HG02840 (cell line): ENCODE results near the gene PAK1.

Source experiments
- ATAC-seq: cut with Tn5 transposase; IDR thresholded peaks from one replicate; pipeline ENCODE4 v1.9.1; 2021; ENCODE audit warnings: mild to moderate bottlenecking, moderate library complexity, moderate number of reproducible peaks; ENCODE audit not compliant: unreplicated experiment, low FRiP score

Gene PAK1

DNA sequence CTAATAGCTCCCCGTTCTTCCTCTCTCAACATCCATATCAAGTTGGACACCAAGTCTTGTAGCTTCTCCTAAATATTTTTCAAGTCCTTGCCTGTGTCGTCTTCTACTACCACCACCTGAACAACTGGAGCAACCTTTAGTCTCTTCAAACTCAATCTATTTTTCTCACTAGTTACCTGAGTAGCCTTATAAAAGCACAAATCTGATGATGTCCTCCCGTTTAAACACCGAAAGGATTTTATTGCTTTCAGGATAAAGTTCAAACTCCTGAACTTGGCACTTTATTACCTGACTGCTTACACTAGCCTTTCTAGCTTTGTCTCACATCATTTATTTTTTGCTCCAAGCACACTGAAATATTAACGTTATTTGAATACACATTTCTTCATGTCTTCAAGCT is 1.3 kb upstream of the PAK1 start:
- ATAC-seq, result no peak

DNA sequence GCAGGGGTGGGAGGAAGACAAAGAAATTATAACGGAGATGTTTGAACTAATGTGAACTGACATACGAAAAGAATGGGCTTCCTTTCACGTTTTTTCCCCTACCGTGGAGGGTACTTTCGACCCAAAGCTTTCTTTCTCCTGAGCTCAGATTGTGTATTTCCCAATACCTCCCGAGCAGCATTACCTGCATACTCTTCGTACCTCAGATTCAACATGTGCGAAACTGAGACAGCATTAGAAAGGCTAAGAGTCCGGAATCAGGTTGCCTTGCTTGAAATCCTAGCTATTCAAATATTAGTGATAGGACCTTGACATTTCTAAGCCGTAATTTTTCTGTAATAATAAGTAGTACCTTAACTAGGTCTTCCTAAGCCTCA is 778 bp upstream of the PAK1 start:
- ATAC-seq, result no peak

DNA sequence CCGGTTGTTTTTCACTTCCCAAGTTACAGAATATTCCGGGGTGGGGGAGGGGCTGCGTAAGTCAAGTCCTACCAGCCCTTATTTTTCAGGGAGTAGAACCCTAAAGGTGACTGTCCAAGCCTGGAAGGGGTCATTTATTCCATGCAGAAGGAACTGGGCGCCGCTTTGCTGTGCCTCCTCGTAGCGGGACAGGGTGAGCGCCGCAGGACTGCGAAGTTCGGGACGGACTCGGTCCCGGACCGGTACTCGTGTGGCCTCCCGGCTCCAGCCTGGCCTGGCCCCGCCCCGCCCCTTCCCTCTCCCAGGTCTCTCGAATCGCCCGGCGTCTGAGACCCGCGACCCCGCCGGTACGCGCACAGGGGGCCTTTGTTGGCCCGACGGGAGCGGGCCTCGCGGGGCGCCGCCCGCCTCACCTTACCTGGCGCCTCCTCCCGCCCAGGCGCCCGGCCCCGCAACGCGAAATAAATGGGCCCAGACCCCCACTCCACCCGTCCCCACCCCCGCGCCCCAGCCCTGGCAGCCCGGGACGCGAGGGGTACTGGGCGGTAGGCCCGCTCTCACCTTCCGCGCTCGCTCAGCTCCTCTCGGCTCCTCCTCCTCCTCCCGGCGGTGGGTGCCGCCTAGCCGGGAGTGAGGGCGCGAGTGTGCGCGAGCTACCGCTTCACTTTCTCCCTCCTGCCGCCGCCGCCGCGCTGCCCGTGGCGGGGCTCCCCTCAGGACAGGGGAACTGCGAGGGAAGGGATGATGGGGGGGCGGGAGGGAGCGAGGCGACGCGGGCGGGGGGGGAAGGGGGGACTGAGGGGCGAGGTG is 698 bp downstream of the PAK1 start:
- ATAC-seq, result peak; percentile 36

DNA sequence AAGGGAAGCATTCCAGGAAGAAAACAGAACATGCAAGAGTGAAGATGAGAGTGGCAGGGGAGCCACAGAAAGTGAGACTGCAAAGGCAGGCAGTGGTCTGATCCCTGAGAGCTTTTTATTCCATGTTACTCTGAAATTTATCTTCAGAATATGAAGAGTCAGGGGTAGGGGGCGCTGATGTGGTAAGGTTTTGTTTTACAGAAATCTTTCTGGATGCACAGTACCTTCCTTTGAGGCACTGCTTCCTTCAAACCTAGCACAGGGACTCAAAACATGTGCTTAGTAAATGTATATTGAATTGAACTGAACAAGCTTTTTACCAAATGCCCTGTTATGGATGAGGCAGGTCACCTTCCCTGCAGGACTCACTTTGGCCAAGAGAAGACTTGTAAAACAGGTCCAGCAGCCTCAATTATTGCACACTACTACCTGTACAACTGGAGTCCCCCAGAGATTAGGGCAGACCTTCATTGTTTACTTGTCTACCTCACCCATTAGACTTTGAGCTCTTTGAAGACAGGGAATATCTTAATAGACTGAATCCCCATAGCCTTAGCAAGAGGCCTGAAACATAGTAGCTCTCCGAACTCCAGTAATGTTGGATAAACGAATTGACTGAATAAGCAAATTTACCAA is 2.2 kb downstream of the PAK1 start:
- no peak for ATAC-seq

DNA sequence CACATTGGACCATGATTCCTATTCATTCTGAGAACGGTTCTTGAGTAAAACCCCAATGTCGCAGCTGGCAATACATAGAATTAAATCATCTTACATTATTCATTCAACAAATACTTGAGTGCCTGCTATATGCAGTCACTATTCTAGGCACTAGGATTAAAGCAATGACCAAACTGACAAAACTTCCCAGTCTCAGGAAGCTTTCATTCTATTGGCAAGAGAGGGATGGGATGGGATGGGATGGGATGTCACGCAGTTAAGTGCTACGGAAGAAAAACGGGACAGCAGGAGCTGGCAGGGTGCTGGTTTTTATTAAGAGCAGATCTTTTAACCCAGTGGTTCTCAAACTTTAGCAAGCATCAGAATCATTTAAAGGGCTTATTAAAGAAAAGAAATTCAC is 2.9 kb downstream of the PAK1 start:
- no peak for ATAC-seq

DNA sequence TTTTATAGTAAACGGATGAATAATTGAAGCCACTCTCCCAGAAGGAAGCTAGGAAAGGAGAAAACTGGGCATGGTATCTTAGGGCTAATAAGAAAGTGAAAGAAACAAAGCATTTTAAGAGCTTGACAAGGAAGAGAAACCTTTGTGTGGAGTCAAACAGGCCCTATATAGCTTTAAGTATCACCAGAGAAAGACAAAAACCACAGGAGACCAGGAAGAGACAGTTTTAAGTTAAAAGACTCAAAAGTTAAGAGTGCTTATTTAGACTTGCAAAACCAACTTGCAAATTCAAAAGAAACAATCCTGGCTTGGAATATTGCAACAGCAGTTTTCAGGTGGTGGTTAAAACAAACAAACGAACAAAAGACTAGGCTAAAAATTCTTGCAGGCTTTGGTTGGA is 3.4 kb downstream of the PAK1 start:
- ATAC-seq, result no peak

DNA sequence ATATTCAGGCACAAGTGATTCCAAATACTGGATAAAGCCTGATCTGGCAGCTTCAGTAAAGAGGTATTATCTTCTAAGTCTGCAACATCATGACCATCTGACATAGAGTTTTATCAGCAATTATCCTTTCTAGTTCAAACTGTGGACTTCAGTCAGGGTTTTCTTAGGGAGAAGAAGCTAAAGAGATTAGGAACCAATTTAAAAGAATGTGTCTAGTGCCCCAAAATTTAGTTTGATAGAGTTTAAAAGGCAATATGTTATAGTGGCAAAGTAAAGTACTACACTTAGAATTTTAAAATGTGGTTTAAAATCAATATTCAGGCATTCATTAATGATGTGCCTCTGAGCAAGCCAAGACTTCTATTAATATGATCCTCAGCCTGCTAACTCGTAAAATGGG is 5.4 kb downstream of the PAK1 start:
- no peak for ATAC-seq

DNA sequence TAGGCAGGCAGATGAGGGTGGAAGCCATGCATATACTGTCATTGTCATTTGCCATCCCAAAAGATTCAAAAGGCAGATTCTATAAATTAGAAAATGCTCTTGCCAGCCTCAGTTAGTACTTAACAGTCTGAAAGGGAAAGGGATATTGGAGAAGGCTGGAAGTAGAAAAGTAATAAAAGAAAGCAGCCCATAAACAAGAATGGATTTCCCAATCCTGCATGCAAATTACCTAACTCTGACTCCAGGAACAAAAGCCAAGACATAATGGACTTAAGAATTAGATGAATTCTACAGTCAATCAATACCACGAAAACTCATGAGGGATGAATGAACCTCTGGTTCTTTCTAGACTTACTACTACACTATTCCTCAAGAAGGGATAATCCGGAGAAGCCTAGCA is 5.9 kb downstream of the PAK1 start:
- ATAC-seq, result no peak

DNA sequence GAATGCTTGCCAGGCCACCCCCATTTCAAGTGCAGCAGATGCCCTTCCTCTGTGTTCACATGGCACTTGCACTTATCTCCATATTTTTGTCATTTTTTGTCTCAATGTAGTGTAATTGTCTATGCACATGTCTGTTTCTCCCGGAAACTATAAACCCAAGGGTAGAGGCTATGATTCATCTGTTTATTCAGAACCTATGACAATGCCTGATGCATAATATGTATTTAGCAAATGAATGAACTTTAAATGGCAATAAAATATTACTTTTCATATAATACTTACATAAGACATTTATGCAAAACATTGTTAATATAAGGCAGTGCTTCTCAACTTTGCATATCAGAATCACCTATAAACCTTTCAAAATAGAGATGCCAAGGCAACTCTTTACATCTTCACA is 6.7 kb downstream of the PAK1 start:
- no peak for ATAC-seq

DNA sequence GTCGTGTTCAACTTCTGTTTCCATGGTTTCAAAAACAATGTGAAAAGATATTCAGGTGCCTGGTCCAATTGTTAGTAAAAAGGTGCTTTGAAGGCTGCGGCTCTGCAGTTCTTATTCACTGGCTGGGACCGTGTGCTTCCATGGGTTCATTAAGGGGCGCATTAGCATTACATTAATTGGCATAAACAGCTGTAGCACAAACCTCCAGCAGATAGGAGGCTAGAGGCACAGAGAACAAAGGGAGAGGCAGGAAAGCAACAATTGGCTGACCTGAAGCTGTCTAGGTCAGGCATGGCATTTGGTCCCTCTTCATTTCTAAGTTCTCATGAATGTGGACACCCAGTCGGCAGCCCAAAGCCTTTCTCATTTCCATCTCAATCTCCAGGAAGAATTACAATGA is 16.6 kb downstream of the PAK1 start:
- ATAC-seq, result peak; percentile 25

DNA sequence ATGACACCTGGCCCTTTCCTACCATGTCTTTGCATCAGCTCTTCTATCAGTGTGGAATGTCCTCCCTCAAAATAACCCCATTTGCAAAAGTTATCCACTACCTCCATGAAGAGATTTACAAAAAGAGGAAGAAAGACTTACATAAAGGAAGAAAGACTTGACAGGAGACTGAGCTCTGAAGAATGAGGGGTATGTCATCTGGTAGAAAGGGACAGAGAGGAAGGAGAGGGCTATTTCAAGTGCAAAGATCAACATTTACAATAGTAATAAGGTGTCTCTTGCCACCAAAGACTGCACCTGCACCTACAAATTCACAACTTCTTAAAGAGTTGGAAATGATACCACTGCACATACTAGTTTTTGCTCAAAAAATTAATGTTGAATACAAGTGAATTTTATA is 18.2 kb downstream of the PAK1 start:
- no peak for ATAC-seq

DNA sequence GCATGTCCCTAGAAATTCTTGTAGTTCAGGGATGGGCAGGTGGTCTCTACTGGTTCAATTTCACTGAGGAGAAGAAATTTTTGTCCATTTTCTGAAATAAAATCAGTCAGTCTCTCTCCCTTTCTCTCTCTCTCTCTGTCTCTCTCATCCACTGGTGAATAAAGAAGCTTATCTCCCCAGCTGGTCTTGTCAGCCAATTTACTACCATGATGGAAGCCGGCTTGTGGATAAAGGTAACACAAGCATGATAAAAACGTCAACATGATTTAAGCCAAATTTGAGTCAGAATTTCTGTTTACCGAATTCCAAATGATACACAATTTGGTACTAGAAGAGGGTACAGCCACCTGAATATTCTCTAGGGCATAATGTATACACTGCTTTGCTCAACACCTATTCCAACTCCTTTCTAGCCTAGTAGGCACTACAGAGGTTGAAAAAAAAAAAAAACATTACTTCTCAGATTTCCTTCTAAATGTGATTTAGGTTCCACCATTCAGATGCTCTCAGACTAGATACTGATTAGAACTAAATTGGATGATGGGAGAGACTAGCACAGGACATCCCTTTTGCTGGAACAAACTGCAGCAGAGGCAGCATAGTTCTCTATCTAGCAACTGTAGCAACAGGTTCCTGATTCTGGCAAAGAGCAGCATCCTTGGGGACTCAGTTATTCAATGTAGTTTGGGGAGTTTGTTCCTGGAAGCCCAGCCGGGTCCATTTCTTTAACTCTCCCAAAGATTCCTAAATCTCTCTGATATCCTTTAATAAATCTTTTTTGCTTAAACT is 18.8 kb downstream of the PAK1 start:
- no peak for ATAC-seq

DNA sequence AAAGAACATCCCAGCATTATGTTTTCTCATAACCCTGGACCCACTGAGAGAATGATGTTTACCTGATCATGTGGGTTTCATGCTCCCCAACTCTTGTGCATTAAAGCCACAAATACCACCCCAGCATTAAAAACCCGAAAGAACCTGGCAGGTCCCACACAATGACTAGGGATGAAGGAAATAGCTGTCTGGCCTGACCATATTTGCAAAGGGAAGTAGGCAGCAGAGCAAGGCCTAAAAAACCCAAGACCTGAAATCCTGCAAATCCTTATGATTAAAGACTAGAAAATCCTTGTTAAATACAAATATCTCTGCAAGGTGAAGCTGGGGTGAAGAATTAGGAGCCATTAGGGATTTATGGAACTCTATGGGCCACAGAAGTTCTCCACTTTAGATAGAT is 23.7 kb downstream of the PAK1 start:
- ATAC-seq, result no peak

DNA sequence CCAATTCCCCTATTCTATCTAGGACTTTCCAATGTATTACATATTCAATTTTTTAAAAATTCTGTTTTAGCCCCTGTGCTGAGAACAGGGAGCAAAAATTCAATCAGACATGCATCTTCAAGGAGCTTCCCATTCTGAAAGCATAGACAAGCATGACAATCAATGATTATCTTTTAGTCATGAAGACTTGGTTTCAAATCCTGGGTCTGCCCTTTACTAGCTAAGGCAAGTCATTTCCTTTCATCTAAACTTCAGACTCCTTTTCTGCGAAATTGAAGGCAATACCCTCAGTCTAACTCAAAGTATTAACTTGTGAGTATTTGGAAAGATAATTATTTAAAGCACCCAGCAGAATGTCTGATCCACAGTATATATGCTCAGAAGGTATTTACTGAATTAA is 24.1 kb downstream of the PAK1 start:
- no peak for ATAC-seq

DNA sequence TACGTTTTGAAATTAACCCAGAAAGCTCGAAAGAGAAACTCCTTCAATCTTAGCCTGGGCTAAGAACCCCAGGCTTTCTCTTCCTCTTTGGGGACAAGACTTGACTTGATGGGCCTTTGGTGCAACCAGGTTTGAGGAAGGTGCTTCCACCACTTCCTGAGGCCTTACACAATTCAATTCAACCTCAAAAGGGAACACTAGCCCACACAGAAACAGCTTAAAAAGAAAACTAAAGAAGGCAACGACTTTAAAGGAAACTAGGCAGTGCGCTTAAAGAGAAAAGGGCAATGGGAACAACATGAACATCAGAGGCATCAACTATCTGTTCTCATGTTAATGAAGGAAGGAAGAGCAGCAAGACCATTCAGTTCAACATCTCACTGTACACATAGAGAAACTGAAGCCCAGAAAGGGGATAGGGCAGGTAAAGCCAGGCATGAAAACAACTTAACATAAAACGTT is 24.8 kb downstream of the PAK1 start:
- no peak for ATAC-seq

DNA sequence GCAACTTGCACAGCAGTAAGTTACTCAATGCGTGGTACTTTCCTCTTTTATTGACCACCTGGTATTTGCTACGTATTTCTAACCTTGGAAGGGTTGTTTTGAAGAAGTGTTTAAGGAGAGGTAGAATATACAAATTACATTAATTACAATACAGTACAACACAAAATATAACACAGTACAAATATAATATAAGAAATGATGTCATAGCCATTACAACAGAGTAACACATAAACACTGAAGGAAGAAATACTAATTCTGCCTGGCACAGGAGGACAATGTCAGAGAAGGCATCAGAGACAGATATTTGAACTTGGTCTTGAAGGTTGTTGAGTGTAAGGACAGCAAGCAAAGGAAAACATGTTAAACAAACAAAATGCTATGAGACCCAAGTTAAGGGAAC is 25.6 kb downstream of the PAK1 start:
- no peak for ATAC-seq

DNA sequence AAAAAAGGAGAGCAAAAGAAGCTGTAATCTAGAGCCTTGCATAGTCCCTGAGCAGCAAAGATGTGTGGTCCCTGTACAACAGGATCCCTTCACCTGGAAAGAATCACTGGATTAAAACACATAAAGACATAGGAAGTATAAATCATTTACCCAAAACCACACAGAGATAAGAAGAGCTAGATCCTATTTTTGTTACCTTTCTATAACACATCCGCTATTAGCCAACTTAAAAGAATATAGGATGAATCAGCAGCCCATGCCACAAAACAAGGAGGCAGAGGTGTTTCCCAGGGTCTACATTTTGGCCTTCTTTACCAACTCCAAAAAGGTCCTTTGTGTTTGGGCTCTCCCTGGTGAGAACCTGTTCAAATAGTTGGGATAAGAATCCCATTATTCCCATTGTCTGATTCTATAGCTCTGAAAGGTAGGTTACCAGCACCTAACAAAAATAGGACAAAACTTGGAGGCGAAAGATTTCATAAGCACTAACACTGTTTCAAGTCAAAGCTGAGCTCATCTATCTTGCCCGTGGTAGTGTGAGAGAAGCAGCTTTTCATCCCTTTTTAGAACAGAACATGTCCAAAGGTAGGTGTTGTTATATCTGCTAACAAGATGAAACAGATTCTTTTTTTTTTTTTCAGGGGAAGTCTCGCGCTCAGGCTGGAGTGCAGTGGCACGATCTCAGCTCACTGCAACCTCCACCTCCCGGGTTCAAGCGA is 26.8 kb downstream of the PAK1 start:
- ATAC-seq, result no peak

DNA sequence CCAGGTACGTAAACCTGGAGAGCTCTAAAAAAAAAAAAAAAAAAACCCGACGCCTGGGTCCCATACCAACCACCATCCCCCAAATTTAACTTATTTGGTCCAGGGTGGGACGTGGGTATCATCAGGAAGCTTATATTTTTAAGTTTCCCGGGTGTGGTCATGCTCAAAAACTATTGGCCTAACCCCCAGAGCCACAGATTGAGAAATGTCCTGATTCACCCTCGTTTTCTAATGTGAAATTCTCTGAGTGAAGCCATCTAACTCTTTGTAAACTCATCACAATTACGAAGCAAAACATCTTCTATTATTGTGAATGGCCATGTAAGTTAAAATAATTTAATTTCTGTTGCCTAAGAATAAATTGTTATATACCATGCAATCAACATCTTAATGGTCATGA is 29.6 kb downstream of the PAK1 start:
- no peak for ATAC-seq

DNA sequence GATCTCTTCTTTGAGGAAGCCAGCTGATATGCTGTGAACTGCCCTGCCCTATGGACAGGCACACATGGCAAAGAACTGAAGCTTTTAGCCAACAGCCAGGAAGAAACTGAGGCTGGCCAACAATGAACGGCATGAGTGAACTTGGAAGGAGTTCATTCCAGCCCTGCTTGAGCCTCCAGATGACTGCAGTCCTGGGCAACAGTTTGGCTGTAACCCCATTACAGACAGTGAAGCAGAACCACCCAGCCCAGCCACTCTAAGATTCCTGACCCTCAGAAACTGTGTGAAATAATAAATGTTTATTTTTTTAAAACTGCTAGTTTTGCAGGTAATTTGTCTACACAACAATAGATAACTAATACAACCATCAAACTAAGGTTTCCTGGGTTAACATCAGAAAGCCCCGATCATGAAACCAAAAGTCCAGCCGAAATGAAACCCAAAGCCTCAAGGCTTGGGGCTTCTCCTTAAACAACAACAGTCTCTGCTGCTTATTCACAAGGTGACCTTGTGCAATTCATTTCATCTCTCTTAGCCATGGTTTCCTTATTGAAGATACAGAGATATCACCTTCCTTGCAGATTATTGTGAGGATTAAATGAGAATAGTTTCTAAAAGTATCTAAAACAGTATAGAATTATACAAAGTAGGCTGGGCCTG is 31.4 kb downstream of the PAK1 start:
- ATAC-seq, result peak; percentile 33

DNA sequence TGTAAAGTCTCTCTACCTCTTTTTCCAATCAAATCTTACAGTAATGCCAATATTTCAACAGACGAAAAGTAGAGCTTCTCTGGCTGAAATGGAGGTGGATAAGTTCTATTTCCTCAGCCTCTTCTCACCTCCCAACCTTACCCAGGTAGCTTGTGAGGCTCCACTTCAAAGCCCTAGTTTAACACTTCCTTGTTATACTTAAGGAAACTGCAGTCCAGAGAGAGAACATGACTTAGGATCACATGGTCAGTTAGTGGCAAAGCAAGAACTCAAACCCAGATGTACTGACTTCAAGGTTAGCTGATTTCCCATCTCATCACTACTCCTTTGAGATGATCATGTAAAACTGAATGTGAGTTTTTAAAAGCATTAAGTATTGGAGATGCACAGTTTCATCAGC is 32.5 kb downstream of the PAK1 start:
- ATAC-seq, result no peak
